ENCODE results near the gene CAMTA1. TPM values are rescaled to one million over a fixed set of nuclear protein-coding genes. Genes with fewer than 3 reads are reported as not detected.

CAMTA1 gene
- total RNA-seq, 1 donor from 2014 or later: 67.9 TPM

DNA sequence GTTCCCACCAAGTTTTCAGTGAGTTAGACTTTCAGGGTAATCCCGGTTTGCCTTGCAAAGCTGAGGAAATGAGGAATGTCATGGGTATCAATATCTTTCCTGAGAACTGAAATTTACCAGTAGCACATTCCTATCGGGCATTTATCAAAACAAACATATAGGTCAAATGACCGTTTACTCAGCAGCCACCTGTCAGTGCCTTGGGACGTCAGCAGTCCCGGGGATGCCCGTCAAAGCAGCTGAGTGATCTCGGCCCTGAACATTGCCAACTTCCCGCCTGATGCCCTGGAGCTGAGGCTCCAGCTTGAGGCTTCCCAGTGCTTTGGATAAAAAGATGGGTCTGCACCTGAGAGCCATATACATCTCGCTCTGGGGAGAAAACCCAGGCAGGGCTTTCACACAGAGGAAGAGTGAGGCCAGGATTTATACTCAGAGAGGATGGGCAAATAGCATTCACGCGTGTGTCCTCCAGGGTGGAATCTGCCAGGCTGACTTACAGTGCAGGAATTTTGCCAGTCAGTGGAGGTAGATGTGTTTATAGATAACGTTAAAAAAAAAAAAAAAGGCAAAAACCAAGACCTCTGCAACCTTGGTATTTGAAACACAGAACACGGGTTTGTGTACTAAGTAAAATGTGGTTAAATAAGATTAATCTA is 550.1 kb downstream of the CAMTA1 start:
- DNase-seq (ENCODE audit: low spot score): no peak

DNA sequence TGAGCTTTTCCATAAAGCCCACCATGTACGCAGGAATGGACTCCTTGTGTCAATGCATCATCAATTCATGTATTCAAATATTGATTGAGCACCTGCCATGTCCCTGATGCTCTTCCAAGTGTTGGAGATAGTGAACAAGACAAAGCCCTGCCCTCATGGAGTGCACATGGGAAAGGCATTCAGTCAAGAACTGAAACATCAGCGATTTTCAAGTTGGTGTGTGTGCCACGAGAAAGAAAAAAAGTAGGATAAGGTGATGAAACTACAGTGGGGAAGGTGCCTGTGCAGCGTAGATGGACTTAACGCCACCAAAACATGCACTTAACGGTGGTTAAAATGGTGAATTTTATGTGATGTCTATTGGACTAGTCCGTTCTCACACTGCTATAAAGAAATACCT is 553.2 kb downstream of the CAMTA1 start:
- DNase-seq (ENCODE audit: low spot score): no peak

- DNase-seq (ENCODE audit: low spot score): no peak
Observed at GRCh38 chr1:7339014-7339413, 553.8 kb downstream of the CAMTA1 start.

- DNase-seq (ENCODE audit: low spot score): no peak
Observed at GRCh38 chr1:7339953-7340352, 554.7 kb downstream of the CAMTA1 start.

- no peak for DNase-seq (ENCODE audit: low spot score)
Observed at GRCh38 chr1:7341145-7341905, 556.1 kb downstream of the CAMTA1 start.

- DNase-seq (ENCODE audit: low spot score): no peak
Observed at GRCh38 chr1:7343882-7344281, 558.6 kb downstream of the CAMTA1 start.

- no peak for DNase-seq (ENCODE audit: low spot score)
Observed at GRCh38 chr1:7344299-7344698, 559.0 kb downstream of the CAMTA1 start.

GRCh38 chr1:7345516-7345915 is 560.3 kb downstream of the CAMTA1 start:
- no peak for DNase-seq (ENCODE audit: low spot score)

- no peak for DNase-seq (ENCODE audit: low spot score)
Observed at GRCh38 chr1:7346070-7346596, 560.9 kb downstream of the CAMTA1 start.

GRCh38 chr1:7346600-7347570 is 561.6 kb downstream of the CAMTA1 start:
- no peak for DNase-seq (ENCODE audit: low spot score)

DNA sequence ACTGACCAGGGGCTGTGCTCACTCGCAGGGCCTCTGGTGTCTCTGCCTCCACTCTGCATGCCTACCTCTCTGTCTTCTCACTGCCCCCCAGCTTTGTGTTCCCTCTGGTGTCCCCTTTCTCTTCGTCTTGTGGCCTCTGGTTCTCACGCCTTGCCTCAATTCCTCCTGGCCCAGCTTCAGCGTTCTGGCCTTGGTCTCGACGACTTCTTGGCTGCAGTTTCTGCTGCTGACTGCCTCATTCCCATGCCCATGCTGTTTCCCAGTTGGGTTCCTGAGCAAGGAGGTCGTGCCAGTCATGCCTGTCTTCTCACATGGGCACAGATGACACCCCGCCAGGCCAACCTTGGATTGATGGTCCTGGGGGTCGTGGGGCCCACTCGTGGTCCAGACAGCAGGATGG is 562.8 kb downstream of the CAMTA1 start:
- no peak for DNase-seq (ENCODE audit: low spot score)

GRCh38 chr1:7348580-7348979 is 563.3 kb downstream of the CAMTA1 start:
- no peak for DNase-seq (ENCODE audit: low spot score)

- no peak for DNase-seq (ENCODE audit: low spot score)
Observed at GRCh38 chr1:7350804-7351203, 565.5 kb downstream of the CAMTA1 start.

- no peak for DNase-seq (ENCODE audit: low spot score)
Observed at GRCh38 chr1:7351649-7352048, 566.4 kb downstream of the CAMTA1 start.

DNA sequence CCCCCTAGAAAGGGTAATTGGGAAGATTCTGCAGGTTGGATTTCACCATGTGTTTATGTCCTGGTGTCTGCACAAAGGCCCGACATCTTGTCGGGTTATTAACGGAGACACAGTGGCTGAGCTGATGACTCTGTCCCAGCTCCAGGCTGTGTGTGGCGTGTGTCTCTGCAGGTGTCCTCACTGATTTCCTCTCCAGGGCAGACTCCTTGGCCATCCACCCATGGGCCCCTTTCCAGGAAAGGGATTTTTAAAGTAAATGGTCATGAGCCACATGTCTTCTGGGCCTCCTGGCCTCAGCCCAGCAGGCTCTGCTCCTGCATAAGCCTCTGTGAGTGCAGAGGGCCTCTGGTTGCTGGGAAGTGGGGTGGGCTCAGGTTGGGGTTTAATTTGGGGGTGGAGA is 567.1 kb downstream of the CAMTA1 start:
- DNase-seq (ENCODE audit: low spot score): no peak

DNA sequence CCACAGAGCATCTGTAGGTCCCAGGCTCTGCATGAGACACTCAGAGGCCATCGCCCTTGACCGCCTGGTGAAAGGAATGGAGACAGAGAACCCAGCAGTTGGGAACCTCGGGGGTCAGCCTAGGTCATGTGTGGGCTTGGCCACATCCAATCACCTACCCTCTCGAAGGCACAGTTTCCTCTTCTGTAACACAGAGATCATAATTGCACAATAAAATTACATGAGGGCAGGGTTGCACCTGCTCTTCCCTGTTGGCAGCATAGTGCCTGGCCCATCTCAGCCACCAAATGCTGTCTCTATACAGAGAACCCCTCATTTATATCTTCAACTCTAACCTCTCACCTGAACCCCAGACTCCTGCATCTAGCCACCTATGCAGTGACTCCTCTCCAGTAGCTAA is 567.7 kb downstream of the CAMTA1 start:
- DNase-seq (ENCODE audit: low spot score): no peak

DNA sequence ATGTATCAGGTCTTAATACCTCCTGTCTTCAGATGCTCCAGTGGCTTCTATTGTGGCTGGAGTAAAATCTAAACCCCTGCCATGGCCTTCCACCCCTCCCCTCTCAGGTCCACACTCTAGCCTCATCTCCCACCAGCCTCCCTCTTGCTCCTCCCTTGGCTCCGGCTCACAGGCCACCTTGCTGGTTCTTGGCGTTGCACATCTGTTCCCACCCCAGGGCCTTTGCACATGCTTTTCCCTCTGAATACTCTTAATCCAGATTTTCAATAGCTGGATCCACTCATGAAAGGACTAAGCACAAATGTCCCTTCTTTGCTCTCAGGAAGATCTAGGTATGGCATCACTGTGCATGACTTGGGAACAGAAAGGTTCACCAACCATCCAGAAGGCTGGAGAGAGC is 570.4 kb downstream of the CAMTA1 start:
- no peak for DNase-seq (ENCODE audit: low spot score)

- DNase-seq (ENCODE audit: low spot score): no peak
Observed at GRCh38 chr1:7356079-7356478, 570.8 kb downstream of the CAMTA1 start.

DNA sequence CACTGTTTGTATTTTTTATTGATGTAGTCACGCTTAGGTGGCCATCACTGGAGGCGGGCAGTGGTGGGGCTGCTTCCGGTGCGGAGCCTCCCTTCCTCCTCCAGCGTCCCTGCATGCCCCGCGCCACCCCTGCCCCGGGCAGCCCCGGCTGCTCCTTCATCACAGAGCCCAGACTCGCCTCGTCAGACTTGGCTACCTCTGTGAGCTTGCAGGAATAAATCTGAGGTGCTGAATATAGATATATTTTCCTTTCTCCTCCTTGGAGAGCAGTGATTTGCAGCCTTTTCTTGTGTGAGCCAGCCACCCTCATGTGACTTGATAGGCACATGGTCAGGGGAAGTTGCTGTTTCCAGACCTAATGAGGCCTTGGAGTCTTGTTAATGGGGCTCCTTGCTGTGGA is 573.2 kb downstream of the CAMTA1 start:
- no peak for DNase-seq (ENCODE audit: low spot score)

DNA sequence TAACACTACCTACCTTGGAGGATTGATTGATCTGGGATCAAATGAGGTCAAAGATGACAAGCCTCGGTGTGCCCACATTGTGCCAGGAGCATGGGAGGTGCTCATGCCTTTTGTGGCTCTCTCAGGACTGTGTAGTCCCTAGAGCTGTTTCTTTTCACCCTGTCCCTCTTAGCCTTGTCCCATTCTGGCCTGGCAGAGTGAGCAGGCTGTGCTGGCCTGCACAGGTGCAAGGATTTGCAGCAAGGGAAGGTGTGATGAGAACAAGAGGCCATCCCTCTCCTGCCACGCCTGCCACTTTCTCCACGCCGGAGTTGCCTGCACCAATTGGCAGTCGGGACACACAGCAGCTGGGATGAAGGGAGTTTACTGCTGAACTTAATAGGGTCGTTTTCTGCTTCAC is 575.3 kb downstream of the CAMTA1 start:
- no peak for DNase-seq (ENCODE audit: low spot score)

- DNase-seq (ENCODE audit: low spot score): no peak
Observed at GRCh38 chr1:7362947-7363346, 577.7 kb downstream of the CAMTA1 start.

GRCh38 chr1:7363450-7363849 is 578.2 kb downstream of the CAMTA1 start:
- DNase-seq (ENCODE audit: low spot score): no peak

Data from mucosa of gallbladder (tissue), 1 donor.